AG10803 (cell line): ENCODE results near the gene TAF1C.
A peak's percentile ranks its signal among the peaks of the same experiment; 100 is the strongest.

Experiments used
- DNase-seq: peaks from one replicate; pipeline ENCODE4 v3.0.0; 2010; ENCODE audit warnings: low read depth
- H3K4me3 ChIP-seq: 2 replicates; pipeline ENCODE4 v1.5.1; 2011; ENCODE audit warnings: mild to moderate bottlenecking, low read length, control low read depth
- CTCF ChIP-seq: conservative IDR thresholded peaks from 2 replicates; pipeline ENCODE4 v1.5.1; 2011; ENCODE audit warnings: mild to moderate bottlenecking, low read length, control low read depth, inconsistent platforms

The TAF1C gene

GRCh38 chr16:84144209-84144858, 42.5 kb downstream of the TAF1C start:
- peak overlapping the region; percentile 75 for H3K4me3 ChIP-seq
- no peak for DNase-seq
- no peak for TF ChIP-seq CTCF

- TF ChIP-seq CTCF, result no peak
- no peak for DNase-seq
- peak overlapping the region; percentile 75 for H3K4me3 ChIP-seq
Observed at GRCh38 chr16:84143784-84144199, 43.1 kb downstream of the TAF1C start.

- H3K4me3 ChIP-seq, result no peak overlapping the region; the same call in 1 of the 2 replicates
- TF ChIP-seq CTCF, result no peak
- no peak for DNase-seq
Observed at GRCh38 chr16:84143081-84143480, 43.8 kb downstream of the TAF1C start.

GRCh38 chr16:84141143-84141670, 45.6 kb downstream of the TAF1C start:
- TF ChIP-seq CTCF, result no peak
- H3K4me3 ChIP-seq, result no peak overlapping the region
- no peak for DNase-seq

- no peak for DNase-seq
- TF ChIP-seq CTCF, result no peak
- no peak overlapping the region for H3K4me3 ChIP-seq
Observed at GRCh38 chr16:84139628-84140258, 47.1 kb downstream of the TAF1C start.

- peak; percentile 49 for DNase-seq
- H3K4me3 ChIP-seq, result no peak overlapping the region
- TF ChIP-seq CTCF, result no peak
Observed at GRCh38 chr16:84138824-84139627, 47.8 kb downstream of the TAF1C start.
